Activated gamma-delta T cell (primary cell): Measurements from ENCODE around the gene MUC6.

Experiments
- DNase-seq: peaks from one replicate; lab custom pipeline; 2025; lab: John Stamatoyannopoulos, UW

MUC6 gene

DNA sequence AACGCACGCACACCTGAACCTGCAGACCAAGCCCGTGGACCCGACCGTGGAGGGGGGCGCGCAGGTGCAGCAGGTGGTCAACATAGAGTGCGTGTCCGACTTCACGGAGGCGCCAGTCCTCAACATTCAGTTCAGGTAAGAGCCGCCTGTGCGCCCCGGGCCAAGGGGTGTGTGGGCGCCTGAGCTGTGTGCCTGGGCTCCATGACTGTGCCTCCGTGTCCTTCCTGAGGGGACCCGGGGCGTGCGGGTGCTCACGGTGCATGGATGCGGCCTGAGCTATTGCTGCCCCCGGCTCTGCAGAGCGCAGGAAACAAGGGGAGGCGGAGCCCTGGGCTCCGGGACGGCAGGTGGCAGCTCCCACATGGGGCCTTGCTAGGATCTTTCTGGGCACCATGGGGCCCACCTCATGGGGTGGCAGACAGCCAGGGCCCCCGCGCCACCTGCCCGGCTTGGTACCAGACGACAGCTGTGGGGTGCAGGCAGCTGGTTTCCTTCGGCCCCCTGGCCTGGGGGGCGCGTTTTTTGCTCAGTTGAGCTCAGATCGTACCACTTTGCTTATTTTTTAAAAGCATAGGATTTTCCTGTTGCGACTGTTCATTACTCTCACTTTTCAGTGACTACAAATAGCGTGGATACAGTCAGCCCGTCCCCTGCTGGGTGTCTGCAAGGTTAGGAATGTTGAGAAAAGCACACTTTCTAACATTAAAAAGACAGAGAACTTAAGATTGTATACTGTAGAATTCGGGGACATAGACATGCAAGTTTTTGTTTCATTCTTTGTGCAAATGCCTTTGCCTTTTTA, 28.3 kb downstream of the MUC6 start:
- no peak for DNase-seq

DNA sequence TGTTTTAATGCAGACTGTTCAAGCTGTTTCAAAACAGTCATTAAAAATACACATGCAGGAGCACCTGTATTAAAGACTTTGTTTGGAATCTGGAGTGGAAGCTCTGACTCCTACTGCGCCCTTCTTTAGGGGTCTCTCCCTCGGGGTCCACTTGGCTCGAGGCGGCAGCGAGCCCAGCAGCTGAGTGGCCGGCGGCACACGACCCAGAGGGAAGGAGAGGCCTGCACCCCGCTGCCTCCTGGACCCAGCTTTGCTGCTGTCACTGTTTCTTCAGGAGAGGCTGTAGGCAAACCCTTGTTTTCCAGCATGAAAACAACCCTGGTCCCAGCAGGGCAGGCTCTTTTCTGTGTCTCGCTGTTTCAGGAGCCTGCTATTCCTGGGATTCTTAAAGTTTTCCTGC, 29.2 kb downstream of the MUC6 start:
- DNase-seq: no peak

DNA sequence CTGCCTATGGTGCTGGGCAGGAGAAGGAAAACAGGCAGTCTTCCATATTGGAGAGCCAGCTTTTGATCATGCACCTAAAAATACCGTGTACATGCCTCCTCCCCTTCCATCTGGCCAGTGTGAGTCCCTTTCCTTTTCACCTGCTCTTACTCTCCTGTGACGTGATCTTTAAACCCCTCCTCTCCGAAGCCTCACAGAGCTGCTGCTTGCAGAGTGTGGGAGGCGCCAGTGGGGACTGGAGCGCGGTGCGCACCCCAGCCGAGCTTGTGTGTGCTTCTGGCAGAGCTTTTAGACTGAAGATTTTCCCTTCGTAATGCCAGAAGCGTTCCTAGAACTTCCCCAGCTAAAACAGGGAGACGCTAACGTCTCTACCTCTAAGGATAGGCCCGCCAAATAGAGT, 29.8 kb downstream of the MUC6 start:
- no peak for DNase-seq

DNA sequence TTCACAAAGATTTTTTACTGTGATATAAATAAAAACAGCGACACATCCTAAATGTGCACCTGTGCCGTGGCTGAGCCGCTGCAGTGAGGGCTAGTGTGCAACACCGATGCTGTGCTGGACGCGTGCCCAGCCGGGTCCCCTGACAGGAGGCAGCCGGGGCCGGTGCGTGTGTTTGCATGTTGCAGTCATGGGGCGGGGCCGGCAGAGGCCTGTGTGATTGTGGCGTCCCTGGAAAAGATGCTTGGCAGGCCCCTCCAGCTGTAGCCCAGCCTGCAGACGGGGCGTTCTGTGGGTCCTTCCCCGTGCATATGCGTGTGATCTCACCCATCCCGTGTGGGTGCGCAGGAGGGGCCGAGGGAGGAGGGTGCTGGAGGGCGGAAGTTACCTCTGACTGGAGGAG, 30.6 kb downstream of the MUC6 start:
- no peak for DNase-seq

DNA sequence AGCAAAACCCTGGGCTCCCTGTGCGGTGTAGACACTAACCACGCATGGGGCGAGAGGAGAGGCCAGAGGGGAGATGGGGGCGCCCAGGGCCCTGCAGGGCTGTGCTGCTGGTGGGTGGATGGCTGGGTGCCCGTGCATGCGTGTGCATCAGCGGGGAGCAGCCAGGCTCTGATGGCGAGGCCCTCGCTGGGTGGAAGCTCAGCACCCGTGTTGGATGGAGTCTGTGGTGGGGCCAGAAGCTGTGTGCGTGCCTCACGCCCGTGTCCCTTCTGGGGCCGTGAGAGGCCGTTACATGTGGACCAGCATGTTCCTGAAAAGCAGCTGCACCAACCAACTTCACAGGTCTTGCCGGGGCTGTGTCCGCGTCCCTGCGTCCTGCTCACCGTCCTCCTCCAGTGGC, 33.4 kb downstream of the MUC6 start:
- no peak for DNase-seq

DNA sequence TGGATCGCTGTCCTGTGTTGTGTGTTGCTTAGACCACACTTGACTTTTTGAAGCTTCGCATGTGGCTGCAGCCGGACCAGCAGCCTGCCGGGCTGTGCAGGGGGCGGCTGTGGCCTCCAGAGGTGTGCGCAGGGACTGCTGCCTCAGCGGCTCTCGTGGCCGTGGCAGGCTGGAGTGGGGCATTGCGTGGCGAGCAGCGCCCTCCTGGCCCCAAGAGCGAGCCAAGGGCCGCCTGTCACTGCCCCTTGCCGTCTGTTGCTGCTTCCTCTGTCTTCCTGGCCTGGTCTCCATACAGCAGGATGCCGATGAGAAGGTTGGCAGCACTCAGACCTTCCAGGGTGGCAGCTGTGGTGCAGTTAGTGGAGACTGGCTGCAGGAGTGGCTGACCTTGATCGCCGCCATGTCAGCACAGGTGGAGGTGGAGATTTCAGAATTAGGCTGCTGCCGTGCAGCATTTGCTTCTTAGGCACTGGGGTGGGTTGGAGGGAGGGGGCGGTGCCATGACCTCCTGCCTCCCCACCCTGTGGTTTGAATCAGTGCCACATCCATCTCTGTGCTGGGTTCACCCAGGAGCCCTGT, 34.0 kb downstream of the MUC6 start:
- no peak for DNase-seq

DNA sequence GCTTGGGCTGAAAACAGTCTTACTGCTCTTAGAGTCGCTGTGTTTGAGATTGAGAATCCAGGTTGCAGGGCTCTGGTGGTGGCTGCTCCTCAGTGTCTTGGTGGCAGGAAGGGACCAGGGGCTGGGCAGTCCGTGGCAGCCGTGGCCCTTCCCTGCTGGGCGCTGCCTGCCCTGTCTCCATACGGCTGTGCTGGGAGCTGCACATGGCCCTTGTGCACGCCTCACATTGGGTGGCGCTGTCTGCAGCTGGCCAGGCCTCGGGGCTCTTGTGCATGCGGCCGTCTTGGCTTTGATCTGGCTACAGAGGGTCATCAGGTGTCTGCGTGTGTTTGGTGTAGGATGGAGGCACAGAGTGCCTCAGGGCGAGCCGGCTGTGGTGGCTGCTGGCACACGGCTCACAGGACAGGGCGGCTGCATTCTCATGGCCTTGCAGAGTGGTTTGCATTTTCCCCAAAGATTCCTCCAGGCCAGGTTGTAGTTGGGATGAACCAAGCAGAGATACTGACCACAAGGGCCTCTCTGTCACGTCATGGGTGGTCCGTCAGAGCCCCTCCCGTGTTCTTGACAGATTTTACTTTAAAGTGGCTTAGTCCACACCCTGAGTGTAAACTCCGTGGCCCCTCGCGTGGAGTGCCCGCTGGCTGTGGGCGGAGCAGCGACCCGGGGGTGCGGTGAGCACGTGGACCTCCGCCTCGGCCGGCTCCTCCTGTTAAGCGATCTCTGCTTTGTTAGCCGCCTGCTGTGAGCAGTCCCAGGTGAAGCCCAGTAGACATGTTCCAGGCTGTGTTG, 34.7 kb downstream of the MUC6 start:
- DNase-seq: no peak

DNA sequence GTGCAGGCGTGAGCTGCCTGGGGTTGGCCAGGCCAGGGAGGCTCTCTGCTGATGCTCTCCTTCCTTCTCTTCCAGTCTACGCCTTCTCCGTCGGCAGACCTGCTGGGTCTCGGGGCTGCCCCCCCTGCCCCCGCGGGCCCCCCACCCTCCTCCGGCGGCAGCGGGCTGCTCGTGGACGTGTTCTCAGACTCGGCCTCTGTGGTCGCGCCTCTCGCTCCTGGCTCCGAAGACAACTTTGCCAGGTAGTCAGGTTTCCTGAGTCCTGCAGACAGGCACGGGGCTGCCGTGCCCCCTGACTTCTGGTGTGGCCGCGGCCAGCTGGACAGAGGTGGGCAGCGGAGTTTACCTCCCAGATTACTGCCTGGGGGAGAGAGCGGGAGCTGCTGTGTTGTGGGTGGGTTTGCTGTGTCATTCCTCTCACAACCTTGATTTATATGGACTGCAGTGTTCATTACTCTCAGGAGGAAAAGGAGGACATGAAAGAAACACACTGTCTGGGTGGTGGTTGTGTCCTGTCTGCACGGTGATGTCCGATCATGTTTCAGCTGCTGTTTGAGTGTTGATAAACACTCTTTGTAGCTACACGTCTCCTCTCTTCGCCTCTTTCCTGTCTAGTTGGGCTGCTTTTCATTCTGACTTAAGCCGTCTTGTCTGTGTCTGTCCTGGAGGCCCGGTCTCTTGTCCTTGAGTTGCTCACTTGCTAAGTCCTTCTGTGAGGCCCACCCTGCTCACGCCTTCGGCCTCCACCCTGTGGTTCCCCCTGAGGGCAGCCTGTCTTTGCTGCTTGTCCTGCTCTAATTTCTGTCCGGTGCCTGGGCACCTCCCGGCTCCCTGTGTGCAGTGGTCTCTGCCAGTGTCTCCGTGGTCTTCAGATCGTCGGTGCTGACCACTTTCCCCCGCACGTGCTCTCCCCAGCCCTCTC, 35.9 kb downstream of the MUC6 start:
- DNase-seq: no peak

DNA sequence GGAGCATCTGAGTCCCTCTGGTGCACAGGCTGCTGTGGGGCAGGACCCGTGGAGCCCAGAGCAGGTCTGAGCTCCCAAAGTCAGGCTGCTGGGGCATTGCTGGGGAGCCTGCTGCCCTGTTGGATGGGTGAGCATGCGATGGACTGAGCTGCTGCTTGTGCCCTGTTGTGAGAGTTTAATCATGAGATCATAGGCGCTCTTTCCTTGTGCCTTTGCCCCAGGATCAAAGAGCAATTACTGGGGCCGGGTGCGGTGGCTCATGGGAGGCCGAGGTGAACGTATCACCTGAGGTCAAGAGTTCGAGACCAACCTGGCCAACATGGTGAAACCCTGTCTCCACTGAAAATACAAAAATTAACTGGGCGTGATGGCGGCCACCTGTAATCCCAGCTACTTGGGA, 37.5 kb downstream of the MUC6 start:
- no peak for DNase-seq

DNA sequence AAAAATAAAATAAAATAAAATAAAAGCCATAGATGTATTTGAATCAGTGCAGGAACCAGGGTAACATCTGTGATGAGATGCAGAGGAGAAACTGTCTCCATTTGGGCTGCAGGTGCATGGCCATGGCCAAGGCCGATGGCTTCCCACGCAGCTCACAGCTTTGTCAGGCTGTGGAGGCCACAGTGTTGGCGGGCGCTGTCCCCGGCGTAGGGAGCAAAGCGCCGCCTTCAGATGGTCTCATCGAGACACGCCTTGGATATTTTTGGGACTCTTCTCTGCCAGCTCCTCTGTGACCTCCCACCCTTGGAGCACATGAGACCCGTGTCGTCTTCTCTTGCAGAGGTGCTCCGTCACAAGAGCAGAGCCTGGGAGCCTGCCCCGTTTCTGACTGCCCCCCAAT, 38.6 kb downstream of the MUC6 start:
- no peak for DNase-seq

DNA sequence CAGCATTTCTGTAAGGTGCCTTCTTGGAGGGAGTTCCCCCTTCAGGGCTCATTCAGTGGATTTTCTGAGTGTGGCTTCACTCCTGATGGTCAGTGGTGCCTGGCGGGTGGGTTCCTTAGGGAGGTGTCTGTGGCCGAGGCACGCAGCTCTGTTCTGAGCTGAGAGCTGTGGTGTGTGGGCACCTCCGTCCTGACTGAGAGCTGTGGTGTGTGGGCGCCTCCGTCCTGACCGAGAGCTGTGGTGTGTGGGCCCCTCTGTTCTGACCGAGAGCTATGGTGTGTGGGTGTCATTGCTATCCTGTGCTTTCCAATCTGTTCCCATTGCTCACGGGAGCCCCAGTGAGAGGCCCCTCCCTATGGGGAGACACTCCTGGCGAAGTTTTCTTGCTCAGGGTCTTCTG, 39.8 kb downstream of the MUC6 start:
- no peak for DNase-seq

DNA sequence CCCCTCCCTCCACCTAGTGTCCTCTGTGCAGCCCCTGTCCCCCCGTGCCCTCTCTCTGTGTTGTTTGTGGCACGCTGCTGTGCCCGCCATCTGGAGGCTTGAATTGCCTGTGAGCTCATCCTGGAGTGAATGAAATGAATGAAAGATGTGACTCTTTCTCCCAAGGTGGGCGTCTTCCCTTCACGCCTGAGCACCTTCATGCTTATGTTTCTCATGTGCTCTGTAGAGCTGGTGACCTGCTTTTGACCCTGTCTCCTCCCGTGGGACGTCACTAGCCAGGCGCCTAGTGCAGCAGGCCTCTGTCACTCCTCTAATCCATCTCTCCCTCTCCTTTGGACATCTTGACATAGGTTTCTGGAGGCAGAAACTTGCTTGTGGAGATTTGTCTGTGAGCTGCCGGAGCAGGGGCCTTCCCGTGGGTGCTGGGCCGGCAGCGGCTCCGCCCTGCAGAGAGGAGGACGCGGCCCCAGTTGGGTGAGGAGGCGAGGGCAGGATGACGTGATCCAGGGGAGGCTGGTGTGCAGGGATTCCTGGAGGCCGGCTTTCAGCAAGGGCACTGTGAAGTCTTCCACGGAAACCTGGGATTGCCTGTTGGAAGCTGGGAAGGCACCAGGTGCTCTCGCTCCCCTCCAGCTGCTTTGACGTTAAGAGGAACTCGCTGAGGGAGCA, 40.6 kb downstream of the MUC6 start:
- no peak for DNase-seq

DNA sequence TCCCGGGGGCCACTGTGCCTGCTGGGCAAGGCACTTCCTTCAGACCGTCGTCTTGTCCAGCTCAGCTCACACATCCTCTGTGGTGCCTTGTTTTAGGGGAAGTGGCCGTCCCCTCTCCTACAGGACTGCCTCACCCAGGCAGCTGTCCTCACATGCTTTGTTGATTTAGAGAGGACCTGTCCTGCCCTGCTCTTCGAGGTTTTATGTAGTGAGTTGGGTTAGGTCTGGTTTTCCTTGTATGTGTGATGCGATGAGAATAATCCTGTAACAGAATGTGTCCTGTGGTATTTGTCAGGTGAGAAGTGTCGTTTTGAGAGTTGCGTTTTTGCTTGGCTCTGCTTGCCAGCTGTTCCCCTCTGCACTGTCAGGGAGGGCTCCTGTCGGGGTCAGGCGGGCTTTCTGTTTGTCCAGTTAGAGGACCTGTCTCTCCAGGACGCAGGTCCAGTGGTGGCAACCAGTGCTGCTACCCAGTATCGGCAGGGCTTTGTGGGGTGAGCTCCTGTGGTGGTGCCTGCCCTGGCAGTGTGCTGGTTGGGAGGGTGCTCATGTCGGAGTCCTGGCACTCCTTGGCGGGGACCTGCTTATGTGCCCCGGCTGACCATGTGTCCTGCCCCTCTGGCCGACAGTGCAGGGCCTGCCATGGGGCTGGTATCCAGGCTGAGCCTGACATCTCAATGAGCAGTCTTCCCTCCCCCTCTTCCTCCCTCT, 41.3 kb downstream of the MUC6 start:
- DNase-seq: no peak

DNA sequence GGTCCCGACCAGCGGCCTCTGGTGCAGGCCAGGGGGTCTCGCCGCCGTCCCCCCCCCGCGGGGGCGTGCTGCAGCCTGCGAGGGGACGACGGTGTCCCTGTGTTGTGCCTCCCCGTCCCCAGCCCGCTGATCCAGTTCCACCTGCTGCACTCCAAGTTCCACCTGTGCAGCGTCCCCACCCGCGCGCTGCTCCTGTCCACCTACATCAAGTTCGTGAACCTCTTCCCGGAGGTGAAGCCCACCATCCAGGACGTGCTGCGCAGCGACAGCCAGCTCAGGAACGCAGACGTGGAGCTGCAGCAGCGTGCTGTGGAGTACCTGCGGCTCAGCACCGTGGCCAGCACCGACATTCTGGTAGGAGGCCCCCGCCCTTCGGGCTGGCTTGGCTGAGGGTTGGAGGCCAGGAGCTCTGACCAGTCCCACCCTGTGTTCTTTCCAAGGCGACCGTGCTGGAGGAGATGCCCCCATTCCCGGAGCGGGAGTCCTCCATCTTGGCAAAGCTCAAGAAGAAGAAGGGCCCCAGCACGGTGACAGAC, 42.8 kb downstream of the MUC6 start:
- no peak for DNase-seq

DNA sequence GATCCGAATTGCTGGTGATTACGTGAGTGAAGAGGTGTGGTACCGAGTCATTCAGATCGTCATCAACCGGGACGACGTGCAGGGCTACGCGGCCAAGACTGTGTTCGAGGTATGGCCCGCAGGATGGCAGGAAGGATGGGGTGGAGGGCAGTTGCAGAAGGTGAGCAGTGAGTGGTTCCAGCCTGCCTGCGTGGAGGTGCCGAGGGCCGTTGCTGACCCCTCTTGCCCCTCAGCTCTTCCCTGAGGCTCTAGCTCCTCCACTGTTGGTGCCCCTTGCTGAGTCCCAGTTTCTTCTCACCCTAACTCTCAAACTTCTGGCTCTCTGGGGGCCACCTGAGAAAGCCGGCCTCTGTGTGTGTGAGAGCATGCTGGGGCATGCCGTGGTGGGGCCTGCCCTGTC, 43.9 kb downstream of the MUC6 start:
- DNase-seq: no peak

DNA sequence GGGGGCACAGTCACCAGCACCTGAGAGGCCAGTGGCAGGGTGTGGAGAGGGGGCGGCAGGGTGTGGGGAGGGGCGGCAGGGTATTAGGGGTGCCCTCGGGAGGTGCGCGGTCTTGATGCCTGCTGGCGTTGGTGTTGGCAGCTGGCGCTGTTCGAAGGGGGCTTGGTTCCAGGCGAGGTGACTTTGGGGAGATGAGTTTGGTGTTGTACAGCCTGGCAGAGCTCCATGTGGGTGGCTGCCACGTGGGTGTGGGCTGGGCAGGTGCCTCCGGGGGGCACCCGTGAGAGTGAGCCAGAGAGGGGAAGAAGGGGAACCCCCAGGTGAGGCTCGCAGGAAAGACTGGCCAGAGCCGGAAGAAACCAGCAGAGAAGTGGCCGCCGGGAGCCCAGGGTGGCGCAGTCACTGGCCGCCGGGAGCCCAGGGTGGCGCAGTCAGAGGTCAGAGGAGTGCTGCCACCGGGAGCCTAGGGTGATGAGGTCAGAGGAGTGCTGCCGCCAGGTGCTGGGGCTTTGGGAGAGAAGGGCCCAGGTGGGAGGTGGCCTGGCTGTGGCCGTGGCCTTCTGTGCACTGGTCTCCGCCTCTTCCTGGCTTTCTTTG, 44.7 kb downstream of the MUC6 start:
- no peak for DNase-seq

DNA sequence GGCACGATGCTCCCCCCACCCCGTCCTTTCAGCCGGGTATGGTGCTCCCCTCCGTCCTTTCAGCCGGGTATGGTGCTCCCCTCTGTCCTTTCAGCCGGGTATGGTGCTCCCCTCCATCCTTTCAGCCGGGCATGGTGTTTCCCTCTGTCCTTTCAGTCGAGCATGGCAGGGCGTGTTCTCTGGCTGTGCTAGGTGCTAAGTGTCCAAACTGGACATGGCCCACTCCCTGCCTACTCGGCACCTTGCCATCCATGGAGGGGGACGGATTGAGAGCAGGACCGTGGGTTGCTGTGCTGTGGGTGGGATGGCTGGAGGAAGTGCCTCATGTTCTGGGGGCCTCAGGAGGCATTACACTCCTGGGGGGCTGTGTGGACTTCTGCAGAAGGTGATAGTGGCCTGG, 45.5 kb downstream of the MUC6 start:
- no peak for DNase-seq

DNA sequence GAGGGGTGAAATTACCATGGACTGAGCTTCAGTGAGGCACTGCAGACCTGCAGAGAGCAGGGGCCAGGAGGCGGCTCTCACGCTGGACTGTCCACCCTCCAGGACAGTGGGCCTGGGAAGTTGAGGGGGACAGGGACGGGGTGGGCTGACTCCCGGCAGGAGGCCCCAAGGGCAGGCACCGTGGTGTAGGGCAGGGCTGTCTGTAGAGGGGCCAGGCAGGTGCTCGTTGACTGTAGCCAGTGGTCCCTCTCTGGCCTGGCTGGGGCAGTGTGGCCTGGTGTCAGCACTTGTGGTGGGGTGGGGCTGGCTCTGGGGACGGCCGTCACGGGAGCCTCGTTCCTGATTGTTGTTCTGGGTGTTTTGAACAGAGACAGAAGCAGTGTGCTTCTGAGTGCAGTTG, 46.4 kb downstream of the MUC6 start:
- DNase-seq: no peak

DNA sequence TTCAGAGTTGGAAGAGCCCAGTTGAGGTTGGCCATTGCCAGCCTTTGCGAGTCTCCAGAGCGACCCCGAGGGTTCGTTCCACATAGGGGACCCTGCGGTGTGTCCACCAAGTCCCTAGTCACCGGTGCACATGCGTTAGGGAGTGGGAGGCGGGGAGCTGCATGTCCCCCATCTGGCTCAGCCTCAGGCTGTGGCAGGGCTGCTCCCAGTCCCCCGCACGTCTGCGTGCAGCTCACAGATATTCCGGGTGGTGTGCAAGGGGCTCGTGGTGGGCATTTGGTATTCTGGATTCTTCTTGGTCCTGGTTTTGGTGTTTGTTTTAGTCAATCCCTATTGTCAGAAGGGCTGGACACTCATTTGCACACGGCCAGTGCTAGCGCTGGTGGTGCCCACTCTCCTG, 48.8 kb downstream of the MUC6 start:
- no peak for DNase-seq

DNA sequence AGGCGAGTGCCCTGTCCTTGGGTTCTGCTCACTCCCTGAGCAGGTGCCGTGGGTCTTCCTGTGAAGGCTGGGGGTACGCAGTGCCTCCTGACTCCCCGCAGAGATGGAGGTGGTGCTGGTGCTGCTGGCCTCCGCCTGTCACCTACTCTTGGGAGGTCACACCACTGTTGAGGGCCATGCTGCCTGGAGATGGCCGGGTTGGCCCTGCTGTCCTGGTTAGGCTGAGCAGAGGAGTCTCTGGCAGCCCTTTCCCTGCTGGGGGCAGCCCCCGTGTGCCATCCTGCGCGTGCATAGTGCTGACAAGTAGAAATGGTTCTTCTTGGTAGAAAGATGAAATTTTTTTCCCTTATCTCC, 49.6 kb downstream of the MUC6 start:
- no peak for DNase-seq
